Measurements from ENCODE around the gene TDRD12. TPM values are rescaled to one million over a fixed set of nuclear protein-coding genes. Genes with fewer than 3 reads are reported as not detected.
"Not testable (repeated sequence)": the region's sequence is repeated elsewhere in the genome, so short reads cannot be mapped to it uniquely, and the experiment has no call there.

Gene TDRD12
- total RNA-seq, 1 experiment from 2014 or later = 1.3 TPM

DNA sequence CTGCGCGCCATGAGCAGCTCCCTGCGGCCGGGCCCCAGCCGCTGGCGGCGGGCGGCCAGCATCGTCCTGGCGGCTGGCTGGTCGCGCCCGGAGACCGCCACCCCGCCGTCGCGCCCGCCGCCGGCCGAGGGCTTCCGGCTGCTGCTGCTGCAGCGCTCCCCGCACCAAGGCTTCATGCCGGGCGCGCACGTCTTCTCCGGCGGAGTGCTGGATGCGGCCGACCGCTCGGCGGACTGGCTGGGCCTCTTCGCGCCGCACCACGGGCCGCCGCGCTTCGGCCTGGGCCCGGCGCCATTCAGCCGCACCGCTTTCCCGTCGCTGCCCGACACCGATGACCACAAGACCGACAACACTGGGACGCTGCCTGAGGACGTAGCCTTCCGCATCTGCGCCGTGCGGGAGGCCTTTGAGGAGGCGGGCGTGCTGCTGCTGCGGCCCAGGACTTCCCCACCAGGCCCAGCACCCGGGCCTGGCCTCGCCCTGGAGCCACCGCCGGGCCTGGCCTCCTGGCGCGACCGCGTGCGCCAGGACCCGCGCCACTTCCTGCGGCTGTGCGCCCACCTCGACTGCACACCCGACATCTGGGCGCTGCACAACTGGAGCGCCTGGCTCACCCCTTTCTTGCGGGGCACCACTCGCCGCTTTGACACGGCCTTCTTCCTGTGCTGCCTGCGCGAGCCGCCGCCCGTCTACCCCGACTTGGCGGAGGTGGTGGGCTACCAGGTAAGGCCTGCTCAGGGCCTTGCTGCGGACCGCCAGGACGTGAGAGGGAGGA is 27.4 kb upstream of the TDRD12 start (continued):
- TF ChIP-seq ARID4B (CRISPR knock-in tag; IDR thresholded peaks at IDR 0.05; ENCODE audit: borderline replicate concordance) (peak; percentile 38; the same call in 1 of the 2 replicates), ZNF219 (CRISPR knock-in tag; IDR thresholded peaks at IDR 0.05; ENCODE audit: borderline replicate concordance) (peak; percentile 52; the same call in 1 of the 2 replicates), ZBTB43 (CRISPR knock-in tag; IDR thresholded peaks at IDR 0.05) (no peak), GABPB1 (CRISPR knock-in tag; IDR thresholded peaks at IDR 0.05) (no peak), E2F5 (CRISPR knock-in tag; IDR thresholded peaks at IDR 0.05) (peak; percentile 67), E2F4 (CRISPR knock-in tag; IDR thresholded peaks at IDR 0.05; ENCODE audit: borderline replicate concordance, low read depth) (peak; percentile 21; the same call in 1 of the 2 replicates), FOXK1 (CRISPR knock-in tag; IDR thresholded peaks at IDR 0.05) (peak; percentile 75; the same call in 1 of the 2 replicates), MYBL2 (CRISPR knock-in tag; IDR thresholded peaks at IDR 0.05) (peak; percentile 32; the same call in 1 of the 2 replicates), OVOL2 (CRISPR knock-in tag; IDR thresholded peaks at IDR 0.05; ENCODE audit: borderline replicate concordance) (no peak), ZNF263 (CRISPR knock-in tag; IDR thresholded peaks at IDR 0.05; ENCODE audit: low read depth) (0 out of 2 replicates have a peak, but pooled peaks have one; percentile 25), PRRX2 (CRISPR knock-in tag; IDR thresholded peaks at IDR 0.05) (no peak)
- TF ChIP-seq, protein P1, sequence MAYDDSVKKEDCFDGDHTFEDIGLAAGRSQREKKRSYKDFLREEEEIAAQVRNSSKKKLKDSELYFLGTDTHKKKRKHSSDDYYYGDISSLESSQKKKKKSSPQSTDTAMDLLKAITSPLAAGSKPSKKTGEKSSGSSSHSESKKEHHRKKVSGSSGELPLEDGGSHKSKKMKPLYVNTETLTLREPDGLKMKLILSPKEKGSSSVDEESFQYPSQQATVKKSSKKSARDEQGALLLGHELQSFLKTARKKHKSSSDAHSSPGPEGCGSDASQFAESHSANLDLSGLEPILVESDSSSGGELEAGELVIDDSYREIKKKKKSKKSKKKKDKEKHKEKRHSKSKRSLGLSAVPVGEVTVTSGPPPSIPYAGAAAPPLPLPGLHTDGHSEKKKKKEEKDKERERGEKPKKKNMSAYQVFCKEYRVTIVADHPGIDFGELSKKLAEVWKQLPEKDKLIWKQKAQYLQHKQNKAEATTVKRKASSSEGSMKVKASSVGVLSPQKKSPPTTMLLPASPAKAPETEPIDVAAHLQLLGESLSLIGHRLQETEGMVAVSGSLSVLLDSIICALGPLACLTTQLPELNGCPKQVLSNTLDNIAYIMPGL (CRISPR knock-in tag; IDR thresholded peaks at IDR 0.05) = peak; percentile 95
- TF ChIP-seq, protein P2, sequence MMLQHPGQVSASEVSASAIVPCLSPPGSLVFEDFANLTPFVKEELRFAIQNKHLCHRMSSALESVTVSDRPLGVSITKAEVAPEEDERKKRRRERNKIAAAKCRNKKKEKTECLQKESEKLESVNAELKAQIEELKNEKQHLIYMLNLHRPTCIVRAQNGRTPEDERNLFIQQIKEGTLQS (CRISPR knock-in tag; conservative IDR thresholded peaks at IDR 0.05) = no peak

DNA sequence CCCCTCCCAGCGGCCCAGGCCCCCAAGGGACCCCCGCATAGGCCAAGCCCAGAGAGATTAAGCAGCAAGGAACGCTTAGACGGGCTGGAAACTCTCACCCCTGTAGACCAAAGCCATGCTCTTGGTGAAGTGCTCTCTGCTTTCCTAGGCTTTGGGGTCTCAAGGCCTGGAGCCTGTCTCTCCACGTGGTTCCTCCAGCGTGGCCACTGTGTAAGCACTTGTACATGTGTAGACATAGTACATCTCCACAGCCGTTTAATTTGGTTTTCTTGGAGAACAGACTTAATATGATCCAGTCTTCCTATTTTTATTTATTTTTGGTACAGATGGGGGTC is 26.9 kb upstream of the TDRD12 start:
- POLR2A ChIA-PET = interaction anchor here (0.8 kb wide), 1 partner anchor 19 kb away, joined by 4 read pairs; no protein-coding TSS in a partner anchor

GRCh38 chr19:32693151-32694108 is 26.1 kb upstream of the TDRD12 start:
- Mint-ChIP-seq H3K27me3 (ENCODE audit: low read depth) (peaks cover 33% of the 10 kb centered on the region), H3K4me1 (peaks cover 23% of the 10 kb centered on the region), H3K9me3 (peaks cover 10% of the 10 kb centered on the region), H3K4me3 (peak overlapping the region; percentile 59)
- POLR2A ChIA-PET = interaction anchor here (0.8 kb wide), 1 partner anchor 19 kb away, joined by 4 read pairs; no protein-coding TSS in a partner anchor
- ATAC-seq; H3K27ac Mint-ChIP-seq; DNase-seq (ENCODE audit: low spot score); H3K36me3 Mint-ChIP-seq; CTCF ChIA-PET: not testable (repeated sequence)

More for the DNA sequence above, 26.9 kb upstream of the TDRD12 start:
- ATAC-seq (no peak), DNase-seq (ENCODE audit: low spot score) (no peak)
- H3K27me3 Mint-ChIP-seq (ENCODE audit: low read depth) = peaks cover 33% of the 10 kb centered on the region
- CTCF ChIA-PET = no interaction called here
- peaks cover 15% of the 10 kb centered on the region for H3K4me1 Mint-ChIP-seq
- H3K27ac Mint-ChIP-seq = no peak overlapping the region
- H3K4me3 Mint-ChIP-seq = peak overlapping the region; percentile 59
- TF ChIP-seq TP53 (CRISPR knock-in tag; IDR thresholded peaks at IDR 0.05) (no peak), NFATC4 (CRISPR knock-in tag; IDR thresholded peaks at IDR 0.05) (no peak), MYBL2 (CRISPR knock-in tag; IDR thresholded peaks at IDR 0.05) (no peak), OVOL2 (CRISPR knock-in tag; IDR thresholded peaks at IDR 0.05; ENCODE audit: borderline replicate concordance) (no peak), ZNF263 (CRISPR knock-in tag; IDR thresholded peaks at IDR 0.05; ENCODE audit: low read depth) (no peak)
- peaks cover 5% of the 10 kb centered on the region for H3K36me3 Mint-ChIP-seq
- H3K9me3 Mint-ChIP-seq = peaks cover 10% of the 10 kb centered on the region

DNA sequence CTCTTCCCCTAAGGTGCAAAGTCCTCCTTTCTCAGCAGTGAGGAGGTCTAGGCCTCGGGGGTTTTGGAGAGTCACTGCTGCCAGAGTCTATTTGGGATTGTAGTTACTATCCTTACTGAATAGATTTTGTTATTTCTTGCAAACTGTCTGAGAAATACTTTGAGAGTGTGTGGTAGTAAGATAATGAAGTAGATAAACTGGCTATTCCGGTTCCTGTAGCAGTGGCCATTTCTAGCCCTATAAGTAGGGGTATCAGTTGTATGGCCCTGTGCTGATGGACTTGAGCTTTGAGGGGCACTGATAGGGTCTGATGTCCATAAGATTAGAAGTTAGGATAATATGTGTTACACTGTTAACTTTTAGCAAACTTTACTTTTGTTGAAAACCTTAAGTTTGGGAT is 25.3 kb upstream of the TDRD12 start:
- Mint-ChIP-seq H3K27me3 (ENCODE audit: low read depth) (peaks cover 37% of the 10 kb centered on the region), H3K9me3 (peaks cover 10% of the 10 kb centered on the region), H3K4me1 (peaks cover 31% of the 10 kb centered on the region)
- H3K4me3 Mint-ChIP-seq; H3K27ac Mint-ChIP-seq; DNase-seq (ENCODE audit: low spot score); H3K36me3 Mint-ChIP-seq; POLR2A ChIA-PET; CTCF ChIA-PET; ATAC-seq: not testable (repeated sequence)
